Body of pancreas (tissue), 4 donors: ENCODE results near the gene NET1. TPM values are rescaled to one million over a fixed set of nuclear protein-coding genes. Genes with fewer than 3 reads are reported as not detected.
A peak's percentile ranks its signal among the peaks of the same experiment; 100 is the strongest.

ENCODE experiments used
- ATAC-seq: fragments of 150-250 bp; one replicate; pipeline ENCODE4 v1.9.1; 2016
- DNase-seq, 4 donors: peaks; one replicate each; pipeline ENCODE4 v3.0.0-alpha.2; 2019
- H3K27ac ChIP-seq, 4 donors: fragments of 200-600 bp; sonication (generic); 1 replicate in 3 of 4; 2 replicates in 1 of 4; pipeline versions ENCODE4 v1.5.1 to v1.6.1; 2016 to 2019; ENCODE audit warnings: mild to moderate bottlenecking in 1 of 4, mixed read lengths in 1 of 4, moderate library complexity in 1 of 4
- H3K27me3 ChIP-seq, 2 donors: fragments of 200-600 bp; sonication (generic); one replicate each; pipeline ENCODE4 v1.6.0; 2016; ENCODE audit warnings: mild to moderate bottlenecking in 1 of 2
- H3K36me3 ChIP-seq, 2 donors: fragments of 200-600 bp; sonication (generic); replicated peaks in 1 of 2; 2 replicates each; pipeline ENCODE4 v1.5.1; 2016; ENCODE audit warnings: low read depth in 2 of 2; ENCODE audit not compliant: insufficient read depth in 1 of 2
- H3K4me1 ChIP-seq: fragments of 200-600 bp; sonication (generic); one replicate; pipeline ENCODE4 v1.6.0; 2016
- H3K4me3 ChIP-seq, 2 donors: fragments of 200-600 bp; sonication (generic); 1 replicate in 1 of 2; 2 replicates in 1 of 2; pipeline ENCODE4 v1.5.1; 2016 to 2019
- H3K9me3 ChIP-seq, 3 donors: fragments of 200-600 bp; sonication (generic); 1 replicate in 2 of 3; 2 replicates in 1 of 3; pipeline ENCODE4 v1.5.1; 2016
- CTCF ChIP-seq, 7 experiments: fragments of 450-650 bp in 4 of 7; fragments of 200-600 bp in 3 of 7; sonication (generic) in 3 of 7; IDR thresholded peaks; one replicate each; pipeline ENCODE4 v1.5.1; 2016 to 2019; ENCODE audit warnings: antibody characterized with exemption in 7 of 7
- POLR2A ChIP-seq, 3 donors: fragments of 450-650 bp; IDR thresholded peaks; one replicate each; pipeline ENCODE4 v1.6.1; 2016; ENCODE audit warnings: antibody characterized with exemption in 3 of 3, mild to moderate bottlenecking in 2 of 3
- WGBS, 2 donors: methylation state at CpG; one replicate each; pipeline ENCODE4 v1.1.5; 2017; 5-methylcytosine and 5-hydroxymethylcytosine counted together
- intact Hi-C: fragments of 100-400 bp; cut with DNase I; formaldehyde crosslinking; loops from one replicate; pipeline ENCODE4 v1.15.1; 2023
- total RNA-seq, 2 donors: library from RNA; depleted of rRNA; stranded (reverse); fragments of >200 nt; gene quantifications; one replicate each; pipeline ENCODE4 v1.1.0, GENCODE V29; 2016

Gene NET1
- total RNA-seq, 2 donors from 2014 or later: 37.9 to 70.3 TPM

GRCh38 chr10:5428133-5428532 lies 15.8 kb downstream of the NET1 start:
- ATAC-seq (no peak), DNase-seq (no peak)
- intact Hi-C loops: no loop called here
- TF ChIP-seq POLR2A (IDR thresholded peaks at IDR 0.05) (no peak), CTCF (IDR thresholded peaks at IDR 0.05) (no peak)
- H3K4me1 ChIP-seq: no peaks in the 10 kb centered on the region
- H3K27ac ChIP-seq: no peak overlapping the region
- no peak overlapping the region for H3K4me3 ChIP-seq
- no peaks in the 10 kb centered on the region for H3K9me3 ChIP-seq
- WGBS, 2 donors: 45 to 49% methylated on average over 2 of the region's 2 CpGs
- H3K36me3 ChIP-seq: no peaks in the 10 kb centered on the region
- no peaks in the 10 kb centered on the region for H3K27me3 ChIP-seq

- Histone ChIP-seq H3K9me3 (no peaks in the 10 kb centered on the region), H3K27me3 (no peaks in the 10 kb centered on the region), H3K36me3 (no peaks in the 10 kb centered on the region), H3K4me1 (peaks cover 16% of the 10 kb centered on the region), H3K27ac (no peak overlapping the region), H3K4me3 (no peak overlapping the region)
- intact Hi-C loops: no loop called here
- DNase-seq (no peak), ATAC-seq (no peak)
- TF ChIP-seq CTCF (IDR thresholded peaks at IDR 0.05): no peak
- TF ChIP-seq POLR2A (IDR thresholded peaks at IDR 0.05): no peak
- 52 to 70% methylated on average over 1 of the region's 1 CpG for WGBS, 2 donors
These were observed 20.8 kb downstream of the NET1 start for GRCh38 chr10:5433182-5433581.

GRCh38 chr10:5434017-5434753 lies 21.8 kb downstream of the NET1 start:
- Histone ChIP-seq H3K36me3 (no peaks in the 10 kb centered on the region), H3K27ac (no peak overlapping the region), H3K4me3 (no peak overlapping the region), H3K4me1 (peaks cover 16% of the 10 kb centered on the region), H3K27me3 (no peaks in the 10 kb centered on the region), H3K9me3 (no peaks in the 10 kb centered on the region)
- no peak for DNase-seq
- peak; percentile 76 for ATAC-seq
- TF ChIP-seq POLR2A (IDR thresholded peaks at IDR 0.05) (no peak), CTCF (IDR thresholded peaks at IDR 0.05) (peak; percentile 37 to 74 (median 68))
- 35% methylated on average over 3 of the region's 3 CpGs for WGBS, 2 donors
- intact Hi-C loops: no loop called here

- no peaks in the 10 kb centered on the region for H3K9me3 ChIP-seq
- H3K27me3 ChIP-seq: no peaks in the 10 kb centered on the region
- peaks cover 16% of the 10 kb centered on the region for H3K4me1 ChIP-seq
- H3K4me3 ChIP-seq: no peak overlapping the region
- no peak overlapping the region for H3K27ac ChIP-seq
- TF ChIP-seq POLR2A (IDR thresholded peaks at IDR 0.05): no peak
- no peak for TF ChIP-seq CTCF (IDR thresholded peaks at IDR 0.05)
- ATAC-seq: no peak
- DNase-seq: no peak
- 69 to 74% methylated on average over 3 of the region's 3 CpGs for WGBS, 2 donors
- intact Hi-C loops: no loop called here
- no peaks in the 10 kb centered on the region for H3K36me3 ChIP-seq
These were observed 23.0 kb downstream of the NET1 start for GRCh38 chr10:5435328-5435727.

GRCh38 chr10:5440206-5440605 lies 27.8 kb downstream of the NET1 start:
- WGBS, 2 donors: 81 to 89% methylated on average over 2 of the region's 2 CpGs
- Histone ChIP-seq H3K27ac (no peak overlapping the region), H3K4me3 (no peak overlapping the region), H3K4me1 (peaks cover 24% of the 10 kb centered on the region), H3K27me3 (no peaks in the 10 kb centered on the region), H3K36me3 (no peaks in the 10 kb centered on the region), H3K9me3 (no peaks in the 10 kb centered on the region)
- ATAC-seq (no peak), DNase-seq (no peak)
- no peak for TF ChIP-seq POLR2A (IDR thresholded peaks at IDR 0.05)
- TF ChIP-seq CTCF (IDR thresholded peaks at IDR 0.05): no peak
- intact Hi-C loops: loop anchor here (5.0 kb wide), 1 partner anchor 182 kb away; no protein-coding TSS in a partner anchor
